ENCODE results near the gene SHMT2. TPM values are rescaled to one million over a fixed set of nuclear protein-coding genes. Genes with fewer than 3 reads are reported as not detected.
"Not testable (repeated sequence)": the region's sequence is repeated elsewhere in the genome, so short reads cannot be mapped to it uniquely, and the experiment has no call there.

SHMT2 gene

DNA sequence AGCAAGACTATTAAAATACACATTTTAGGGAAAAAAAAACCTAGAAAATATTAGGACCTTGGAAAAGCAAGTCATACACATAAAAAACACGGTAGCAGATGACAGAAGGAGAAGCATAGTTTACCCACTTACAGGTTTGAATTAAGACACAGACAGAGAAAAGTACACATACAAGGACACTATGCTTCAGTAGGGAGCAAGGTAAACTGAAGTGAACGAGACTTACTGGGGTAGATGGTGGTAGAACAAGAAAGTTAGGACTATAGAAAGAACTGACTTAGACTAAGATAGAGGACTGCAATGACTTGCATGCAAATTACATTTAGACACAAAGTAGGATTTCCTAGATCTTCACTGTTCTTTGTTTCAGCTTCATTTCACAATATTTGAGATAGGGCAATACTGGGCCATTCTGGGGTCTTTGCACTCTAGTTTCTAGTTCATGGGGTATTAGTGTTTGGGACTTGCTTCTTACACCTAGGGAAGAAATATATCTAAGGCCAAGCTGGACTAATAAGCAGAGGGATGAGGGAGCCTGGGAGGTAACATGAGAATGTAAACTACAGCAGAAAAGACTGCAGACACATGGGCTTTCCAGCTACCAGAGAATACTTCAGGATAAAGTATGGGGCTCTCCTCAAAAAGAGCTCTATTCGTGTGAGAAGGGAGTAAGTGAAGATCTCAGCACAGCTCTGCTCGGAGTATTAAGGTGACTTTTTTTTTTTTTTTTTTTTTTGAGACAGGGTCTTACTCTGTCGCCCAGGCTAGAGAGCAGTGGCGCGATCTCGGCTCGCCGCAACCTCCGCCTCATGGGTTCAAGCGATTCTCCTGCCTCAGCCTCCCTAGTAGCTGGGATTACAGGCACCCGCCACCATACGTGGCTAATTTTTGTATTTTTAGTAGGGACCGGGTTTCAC lies 49.2 kb downstream of the SHMT2 start:
- TF ChIP-seq GABPA (IDR thresholded peaks at IDR 0.05; ENCODE audit: low read depth) = no peak
- TF ChIP-seq, protein P1, sequence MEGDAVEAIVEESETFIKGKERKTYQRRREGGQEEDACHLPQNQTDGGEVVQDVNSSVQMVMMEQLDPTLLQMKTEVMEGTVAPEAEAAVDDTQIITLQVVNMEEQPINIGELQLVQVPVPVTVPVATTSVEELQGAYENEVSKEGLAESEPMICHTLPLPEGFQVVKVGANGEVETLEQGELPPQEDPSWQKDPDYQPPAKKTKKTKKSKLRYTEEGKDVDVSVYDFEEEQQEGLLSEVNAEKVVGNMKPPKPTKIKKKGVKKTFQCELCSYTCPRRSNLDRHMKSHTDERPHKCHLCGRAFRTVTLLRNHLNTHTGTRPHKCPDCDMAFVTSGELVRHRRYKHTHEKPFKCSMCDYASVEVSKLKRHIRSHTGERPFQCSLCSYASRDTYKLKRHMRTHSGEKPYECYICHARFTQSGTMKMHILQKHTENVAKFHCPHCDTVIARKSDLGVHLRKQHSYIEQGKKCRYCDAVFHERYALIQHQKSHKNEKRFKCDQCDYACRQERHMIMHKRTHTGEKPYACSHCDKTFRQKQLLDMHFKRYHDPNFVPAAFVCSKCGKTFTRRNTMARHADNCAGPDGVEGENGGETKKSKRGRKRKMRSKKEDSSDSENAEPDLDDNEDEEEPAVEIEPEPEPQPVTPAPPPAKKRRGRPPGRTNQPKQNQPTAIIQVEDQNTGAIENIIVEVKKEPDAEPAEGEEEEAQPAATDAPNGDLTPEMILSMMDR (IDR thresholded peaks at IDR 0.05; ENCODE audit: insufficient read depth, low read length) = no peak
- DNase-seq (ENCODE audit: low read depth in 1 of 2, low spot score in 1 of 2) = no peak
- H3K27ac ChIP-seq (replicated peaks) = no peak overlapping the region
- H3K4me3 ChIP-seq (replicated peaks; ENCODE audit: insufficient read depth, low read length) = no peak overlapping the region
- H3K27me3 ChIP-seq (ENCODE audit: insufficient read depth, poor library complexity, severe bottlenecking) = no peaks in the 10 kb centered on the region

DNA sequence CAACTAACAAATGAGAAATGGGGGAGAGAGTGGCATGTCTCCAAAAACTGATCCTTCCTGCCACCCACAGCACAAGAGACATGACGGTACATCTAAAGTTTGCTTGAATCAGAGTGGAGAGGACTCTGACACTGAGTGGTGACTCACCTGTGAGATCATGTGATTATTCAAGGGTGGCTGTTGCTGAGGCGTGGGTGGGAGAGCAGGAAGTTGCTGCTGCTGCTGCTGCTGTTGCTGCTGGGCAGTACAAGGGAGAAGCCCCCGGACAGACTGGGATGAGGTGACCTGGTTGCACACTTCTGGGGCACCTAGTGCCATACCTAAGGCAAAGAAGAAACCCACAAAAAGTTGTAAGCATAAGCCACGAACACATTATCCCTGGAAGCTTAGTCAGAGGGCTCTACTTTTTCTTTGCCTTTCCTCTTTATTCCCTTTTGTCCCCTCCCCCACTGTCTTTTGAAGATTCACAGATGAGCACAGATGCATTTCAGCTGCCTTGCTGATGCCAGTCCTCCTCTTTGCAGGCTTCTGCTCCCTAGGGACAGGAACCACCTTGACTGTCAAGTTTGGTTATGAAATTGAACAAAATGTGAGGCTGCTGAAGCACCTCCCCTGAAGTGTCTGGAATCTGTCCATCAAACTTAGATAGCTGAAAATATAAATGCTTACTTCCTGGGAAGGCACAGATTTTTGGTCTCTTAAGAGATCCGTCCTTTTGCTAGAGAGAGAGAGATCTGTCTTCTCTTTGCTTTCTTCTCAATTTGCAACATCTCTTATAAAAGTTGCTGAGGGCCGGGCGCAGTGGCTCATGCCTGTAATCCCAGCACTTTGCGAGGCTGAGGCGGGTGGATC lies 50.9 kb downstream of the SHMT2 start:
- DNase-seq (ENCODE audit: low read depth in 1 of 2, low spot score in 1 of 2) = peak; percentile 11 to 59
- Histone ChIP-seq H3K4me3 (replicated peaks; ENCODE audit: insufficient read depth, low read length) (no peak overlapping the region), H3K27me3 (ENCODE audit: insufficient read depth, poor library complexity, severe bottlenecking) (no peaks in the 10 kb centered on the region), H3K27ac (replicated peaks) (no peak overlapping the region)
- TF ChIP-seq POLR2AphosphoS5 (IDR thresholded peaks at IDR 0.05; ENCODE audit: low read depth) = no peak
- TF ChIP-seq, protein P2, sequence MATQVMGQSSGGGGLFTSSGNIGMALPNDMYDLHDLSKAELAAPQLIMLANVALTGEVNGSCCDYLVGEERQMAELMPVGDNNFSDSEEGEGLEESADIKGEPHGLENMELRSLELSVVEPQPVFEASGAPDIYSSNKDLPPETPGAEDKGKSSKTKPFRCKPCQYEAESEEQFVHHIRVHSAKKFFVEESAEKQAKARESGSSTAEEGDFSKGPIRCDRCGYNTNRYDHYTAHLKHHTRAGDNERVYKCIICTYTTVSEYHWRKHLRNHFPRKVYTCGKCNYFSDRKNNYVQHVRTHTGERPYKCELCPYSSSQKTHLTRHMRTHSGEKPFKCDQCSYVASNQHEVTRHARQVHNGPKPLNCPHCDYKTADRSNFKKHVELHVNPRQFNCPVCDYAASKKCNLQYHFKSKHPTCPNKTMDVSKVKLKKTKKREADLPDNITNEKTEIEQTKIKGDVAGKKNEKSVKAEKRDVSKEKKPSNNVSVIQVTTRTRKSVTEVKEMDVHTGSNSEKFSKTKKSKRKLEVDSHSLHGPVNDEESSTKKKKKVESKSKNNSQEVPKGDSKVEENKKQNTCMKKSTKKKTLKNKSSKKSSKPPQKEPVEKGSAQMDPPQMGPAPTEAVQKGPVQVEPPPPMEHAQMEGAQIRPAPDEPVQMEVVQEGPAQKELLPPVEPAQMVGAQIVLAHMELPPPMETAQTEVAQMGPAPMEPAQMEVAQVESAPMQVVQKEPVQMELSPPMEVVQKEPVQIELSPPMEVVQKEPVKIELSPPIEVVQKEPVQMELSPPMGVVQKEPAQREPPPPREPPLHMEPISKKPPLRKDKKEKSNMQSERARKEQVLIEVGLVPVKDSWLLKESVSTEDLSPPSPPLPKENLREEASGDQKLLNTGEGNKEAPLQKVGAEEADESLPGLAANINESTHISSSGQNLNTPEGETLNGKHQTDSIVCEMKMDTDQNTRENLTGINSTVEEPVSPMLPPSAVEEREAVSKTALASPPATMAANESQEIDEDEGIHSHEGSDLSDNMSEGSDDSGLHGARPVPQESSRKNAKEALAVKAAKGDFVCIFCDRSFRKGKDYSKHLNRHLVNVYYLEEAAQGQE (IDR thresholded peaks at IDR 0.05; ENCODE audit: insufficient replicate concordance, low read depth) = no peak
- TF ChIP-seq GABPA (IDR thresholded peaks at IDR 0.05; ENCODE audit: low read depth) = no peak
- TF ChIP-seq, protein P1 (IDR thresholded peaks at IDR 0.05; ENCODE audit: insufficient read depth, low read length) = no peak
- TF ChIP-seq SPI1 (IDR thresholded peaks at IDR 0.05; ENCODE audit: borderline replicate concordance, low read depth) = no peak

DNA sequence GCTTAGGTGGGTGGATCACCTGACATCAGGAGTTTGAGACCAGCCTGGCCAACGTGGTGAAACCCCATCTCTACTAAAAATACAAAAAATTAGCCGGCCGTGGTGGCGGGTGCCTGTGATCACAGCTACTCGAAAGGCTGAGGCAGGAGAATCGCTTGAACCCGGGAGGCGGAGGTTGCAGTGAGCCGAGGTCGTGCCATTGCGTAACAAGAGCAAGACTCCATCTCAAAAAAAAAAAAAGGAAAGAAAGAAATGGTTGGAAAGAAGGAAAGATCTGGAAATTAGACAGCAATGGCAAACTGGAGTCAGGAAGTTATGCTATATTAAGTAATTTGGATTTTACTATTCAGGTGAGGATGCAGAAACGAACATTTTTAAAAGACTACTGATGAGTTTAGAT lies 52.6 kb downstream of the SHMT2 start:
- not testable (repeated sequence) for H3K27me3 ChIP-seq (ENCODE audit: insufficient read depth, poor library complexity, severe bottlenecking); DNase-seq (ENCODE audit: low read depth in 1 of 2, low spot score in 1 of 2); H3K27ac ChIP-seq (replicated peaks); H3K4me3 ChIP-seq (replicated peaks; ENCODE audit: insufficient read depth, low read length)

Small RNA genes lying within 50 kb of the gene (microRNA-seq; reads per million reads assigned to microRNA genes)
- gene MIR1228 = not detected

Measured in HL-60 (cell line).